Upper lobe of left lung (tissue), 4 donors: ENCODE measurements around the gene PTPRN2.

Experiments
- POLR2A ChIP-seq, 4 donors: fragments of 450-650 bp; IDR thresholded peaks; one replicate each; pipeline ENCODE4 v1.5.1; 2016 to 2017; ENCODE audit warnings: antibody characterized with exemption in 4 of 4, mild to moderate bottlenecking in 2 of 4
- TF ChIP-seq, protein P1 (sequence below), 6 experiments: fragments of 450-650 bp in 4 of 6; fragments of 200-600 bp in 2 of 6; sonication (generic) in 2 of 6; IDR thresholded peaks; one replicate each; pipeline ENCODE4 v1.5.1; 2016 to 2019; ENCODE audit warnings: antibody characterized with exemption in 6 of 6

GRCh38 chr7:157710396-157710795 is 877.2 kb downstream of the PTPRN2 start:
- TF ChIP-seq, protein P1, sequence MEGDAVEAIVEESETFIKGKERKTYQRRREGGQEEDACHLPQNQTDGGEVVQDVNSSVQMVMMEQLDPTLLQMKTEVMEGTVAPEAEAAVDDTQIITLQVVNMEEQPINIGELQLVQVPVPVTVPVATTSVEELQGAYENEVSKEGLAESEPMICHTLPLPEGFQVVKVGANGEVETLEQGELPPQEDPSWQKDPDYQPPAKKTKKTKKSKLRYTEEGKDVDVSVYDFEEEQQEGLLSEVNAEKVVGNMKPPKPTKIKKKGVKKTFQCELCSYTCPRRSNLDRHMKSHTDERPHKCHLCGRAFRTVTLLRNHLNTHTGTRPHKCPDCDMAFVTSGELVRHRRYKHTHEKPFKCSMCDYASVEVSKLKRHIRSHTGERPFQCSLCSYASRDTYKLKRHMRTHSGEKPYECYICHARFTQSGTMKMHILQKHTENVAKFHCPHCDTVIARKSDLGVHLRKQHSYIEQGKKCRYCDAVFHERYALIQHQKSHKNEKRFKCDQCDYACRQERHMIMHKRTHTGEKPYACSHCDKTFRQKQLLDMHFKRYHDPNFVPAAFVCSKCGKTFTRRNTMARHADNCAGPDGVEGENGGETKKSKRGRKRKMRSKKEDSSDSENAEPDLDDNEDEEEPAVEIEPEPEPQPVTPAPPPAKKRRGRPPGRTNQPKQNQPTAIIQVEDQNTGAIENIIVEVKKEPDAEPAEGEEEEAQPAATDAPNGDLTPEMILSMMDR (IDR thresholded peaks at IDR 0.05) = no peak
- TF ChIP-seq POLR2A (IDR thresholded peaks at IDR 0.05) = no peak
